GM12892 (cell line): ENCODE data around the gene RALY.

Experiments
- POLR2A ChIP-seq: IDR thresholded peaks from 2 replicates; pipeline ENCODE4 v1.6.1; 2011; ENCODE audit warnings: low read depth, low read length, control low read depth
- POLR2AphosphoS5 ChIP-seq: IDR thresholded peaks from 2 replicates; pipeline ENCODE4 v1.6.1; 2011; ENCODE audit warnings: low read depth, low read length, control low read depth
- TAF1 ChIP-seq: IDR thresholded peaks from 2 replicates; pipeline ENCODE4 v1.6.1; 2011; ENCODE audit warnings: low read depth, mild to moderate bottlenecking, control low read depth, low read length, borderline replicate concordance

DNA sequence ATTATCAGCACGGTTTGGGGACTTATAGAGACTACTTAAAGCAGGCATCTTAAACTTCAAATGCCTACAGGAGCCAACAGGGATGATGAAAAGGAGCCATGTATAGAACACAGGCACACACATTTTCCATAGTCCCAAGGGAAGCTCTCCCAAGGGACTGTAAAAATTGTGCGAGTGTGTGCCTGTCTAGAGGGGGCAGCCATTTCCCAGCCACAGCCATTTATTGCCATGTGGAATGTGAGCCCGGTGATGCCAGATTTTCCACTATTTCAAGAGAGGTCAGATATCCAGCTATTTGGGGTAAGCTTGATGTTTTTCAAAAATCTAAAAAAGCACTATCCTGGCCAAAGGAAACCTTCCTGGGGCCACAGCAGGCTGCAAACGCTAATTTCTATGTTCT, 24.1 kb upstream of the RALY start:
- TF ChIP-seq POLR2A (no peak), POLR2AphosphoS5 (no peak), TAF1 (no peak)
